Psoas muscle (tissue), 8 donors: ENCODE measurements around the gene ABCC12. TPM values are rescaled to one million over a fixed set of nuclear protein-coding genes. Genes with fewer than 3 reads are reported as not detected.

Experiments
- ATAC-seq, 4 donors: fragments of 200-7000 bp; cut with Tn5 transposase; one replicate each; pipeline ENCODE4 v1.9.1; 2020; ENCODE audit warnings: moderate library complexity in 3 of 4, mild to moderate bottlenecking in 2 of 4
- DNase-seq, 2 donors: peaks; one replicate each; pipeline ENCODE4 v3.0.0-alpha.2; 2020
- H3K27ac ChIP-seq: fragments of 200-600 bp; one replicate; pipeline ENCODE4 v1.8.0; 2022
- H3K27me3 ChIP-seq, 3 donors: fragments of 200-600 bp in 1 of 3; one replicate each; pipeline versions ENCODE4 v1.6.1 to v1.8.0; 2013 to 2022; ENCODE audit warnings: low read length in 2 of 3, mild to moderate bottlenecking in 2 of 3, moderate library complexity in 1 of 3; ENCODE audit not compliant: insufficient read depth in 3 of 3
- H3K36me3 ChIP-seq, 2 donors: fragments of 200-600 bp in 1 of 2; one replicate each; pipeline versions ENCODE4 v1.6.1 to v1.8.0; 2013 to 2022; ENCODE audit warnings: low read depth in 1 of 2, mild to moderate bottlenecking in 1 of 2, moderate library complexity in 1 of 2; ENCODE audit not compliant: insufficient read depth in 1 of 2
- H3K4me1 ChIP-seq: fragments of 200-600 bp; one replicate; pipeline ENCODE4 v1.8.0; 2022
- H3K4me3 ChIP-seq: fragments of 200-600 bp; one replicate; pipeline ENCODE4 v1.8.0; 2022; ENCODE audit warnings: mild to moderate bottlenecking
- H3K9me3 ChIP-seq: fragments of 200-600 bp; one replicate; pipeline ENCODE4 v1.8.0; 2022
- CTCF ChIP-seq: fragments of 200-600 bp; IDR thresholded peaks from one replicate; pipeline ENCODE4 v1.8.0; 2022; ENCODE audit warnings: antibody characterized with exemption
- WGBS, 3 donors: extraction: QIAGEN DNeasy Blood & Tissue Kit; methylation state at CpG; one replicate each; pipeline versions ENCODE4 v1.1.6 to v1.1.7; 2013; 5-methylcytosine and 5-hydroxymethylcytosine counted together
- intact Hi-C, 2 donors: fragments of 100-400 bp; cut with DNase I; formaldehyde crosslinking; loops; one replicate each; pipeline versions ENCODE4 v1.11.0 to v1.14.2; 2022
- polyA plus RNA-seq, 3 donors: library from polyadenylated mRNA; stranded (reverse); fragments of 200-250 nt; gene quantifications; one replicate each; pipeline ENCODE4 v1.2.3, GENCODE V29; 2013
- total RNA-seq, 4 donors: library from RNA; stranded (reverse); fragmentation: NEBNext Ultra II Directional in 2 of 4; extraction: Animal tissue kit (Norgen Biotek cat#: 25700) in 2 of 4; gene quantifications; one replicate each; pipeline versions ENCODE4 v1.2.1 to v1.2.4, GENCODE V29; 2021 to 2023
- donor health status: healthy with polysubstance abuse.
- donor health status: DM: no; HTN: no; CAD: no; lungs with moderate emphysema.
- donor health status: Bipolar disorder and iron deficiency.
- donor health status: healthy.
- donor health status: DM: yes; HTN: yes; CAD: no.
- donor health status: DM: no; HTN: no; CAD: no.
- donor health status: DM: no; HTN: no; CAD: no.
- donor health status: DM: yes; HTN: yes; CAD: no.

Gene ABCC12
- total and polyA plus RNA-seq, 7 donors: 0.07 to 0.94 (median 0.34) TPM

DNA sequence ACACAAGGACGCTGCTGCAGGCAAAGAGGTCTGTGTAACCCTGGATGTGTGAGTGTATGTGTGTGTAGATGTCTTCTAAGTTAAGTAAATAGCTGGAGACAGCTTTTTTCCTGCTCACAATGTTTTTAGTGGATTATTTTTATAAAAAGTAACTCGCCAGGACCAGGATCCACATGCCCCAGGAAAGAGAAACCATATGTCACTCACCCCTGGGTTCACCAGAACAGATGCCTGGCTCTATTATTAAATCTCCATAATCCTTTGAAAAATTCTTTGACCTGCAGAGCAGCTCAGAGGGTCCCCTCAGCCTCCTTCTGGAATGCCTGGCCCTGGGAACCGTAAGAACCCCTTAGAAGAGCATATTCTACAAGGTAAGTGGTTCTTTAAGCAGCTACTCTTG is 18.0 kb downstream of the ABCC12 start:
- intact Hi-C loops: no loop called here
- ATAC-seq (no peak), DNase-seq (no peak)
- peak overlapping the region; percentile 57 for H3K27ac ChIP-seq
- no peaks in the 10 kb centered on the region for H3K36me3 ChIP-seq
- 85 to 95% (median 88%) methylated on average over 3 of the region's 3 CpGs for WGBS, 3 donors
- TF ChIP-seq CTCF: no peak
- H3K4me3 ChIP-seq: no peak overlapping the region
- H3K27me3 ChIP-seq: no peaks in the 10 kb centered on the region
- H3K4me1 ChIP-seq: peaks cover 21% of the 10 kb centered on the region
- no peaks in the 10 kb centered on the region for H3K9me3 ChIP-seq

- DNase-seq (no peak), ATAC-seq (peak; percentile 92 to 97 (median 96))
- Histone ChIP-seq H3K9me3 (no peaks in the 10 kb centered on the region), H3K27me3 (no peaks in the 10 kb centered on the region), H3K27ac (peak overlapping the region; percentile 57), H3K4me1 (peaks cover 21% of the 10 kb centered on the region), H3K4me3 (no peak overlapping the region), H3K36me3 (no peaks in the 10 kb centered on the region)
- no peak for TF ChIP-seq CTCF
- 26 to 40% (median 31%) methylated on average over 9 of the region's 9 CpGs for WGBS, 3 donors
- intact Hi-C loops: no loop called here
Observed at GRCh38 chr16:48136547-48137360, 19.0 kb downstream of the ABCC12 start.

DNA sequence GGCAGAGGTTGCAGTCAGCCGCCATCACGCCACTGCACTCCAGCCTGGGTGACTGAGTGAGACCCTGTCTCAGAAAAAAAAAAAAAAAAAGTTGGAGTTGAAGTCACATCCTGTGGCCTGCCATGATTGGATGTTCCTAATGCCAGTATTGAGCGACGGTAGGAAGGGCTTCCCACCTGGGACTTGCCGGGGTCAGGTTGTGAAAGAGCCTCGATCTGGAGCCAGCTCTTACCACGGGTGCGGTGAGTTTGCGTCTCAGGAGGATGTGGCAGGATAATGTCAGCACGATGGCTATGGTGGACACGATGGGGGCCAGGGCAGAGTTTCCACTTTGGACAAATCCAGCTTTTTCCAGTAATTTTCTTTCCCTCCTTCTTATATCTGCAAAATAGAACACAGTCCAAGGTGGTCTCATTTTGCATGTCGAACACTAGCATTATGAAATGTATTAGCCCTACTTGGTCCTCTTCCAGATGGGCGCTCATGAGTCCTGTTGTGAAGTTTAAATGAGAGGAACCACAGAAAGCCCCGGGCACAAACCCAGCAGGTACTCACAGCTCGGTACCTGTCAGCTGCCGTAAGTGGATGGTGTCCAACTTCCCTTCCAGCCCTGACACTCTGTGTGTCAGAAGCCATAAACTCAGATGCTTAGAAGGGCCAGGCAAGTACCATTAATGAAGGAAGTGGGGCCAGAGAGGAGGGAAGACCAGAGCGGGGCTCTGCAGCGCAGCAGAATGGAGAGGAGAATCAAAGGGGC is 22.2 kb downstream of the ABCC12 start:
- Histone ChIP-seq H3K4me3 (no peak overlapping the region), H3K9me3 (no peaks in the 10 kb centered on the region), H3K36me3 (no peaks in the 10 kb centered on the region), H3K27me3 (no peaks in the 10 kb centered on the region), H3K27ac (no peak overlapping the region), H3K4me1 (peaks cover 29% of the 10 kb centered on the region)
- intact Hi-C loops: no loop called here
- DNase-seq: no peak
- WGBS, 3 donors: 88 to 93% (median 93%) methylated on average over 18 of the region's 18 CpGs
- no peak for ATAC-seq
- TF ChIP-seq CTCF: no peak

DNA sequence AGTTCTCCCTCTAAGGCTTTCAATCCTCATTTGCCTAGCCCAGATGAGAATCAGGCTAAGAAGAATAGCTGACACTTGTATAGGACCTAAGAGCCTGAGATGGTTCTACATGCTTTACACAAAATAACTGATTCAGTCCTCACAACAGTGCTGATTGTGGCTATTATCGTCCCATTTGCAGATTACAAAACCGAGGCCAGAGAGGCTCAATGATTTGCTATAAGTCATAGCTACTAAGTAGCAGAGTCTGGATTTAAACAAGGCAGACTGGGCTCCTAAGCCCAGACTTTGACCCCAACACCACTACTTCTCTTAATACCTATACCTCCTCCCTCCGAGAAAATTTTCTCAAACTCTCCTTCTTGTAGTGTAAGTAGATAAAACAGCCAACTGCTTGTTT is 23.1 kb downstream of the ABCC12 start:
- intact Hi-C loops: no loop called here
- DNase-seq (no peak), ATAC-seq (no peak)
- H3K9me3 ChIP-seq: no peaks in the 10 kb centered on the region
- no peak for TF ChIP-seq CTCF
- H3K4me1 ChIP-seq: peaks cover 35% of the 10 kb centered on the region
- no peaks in the 10 kb centered on the region for H3K36me3 ChIP-seq
- no peaks in the 10 kb centered on the region for H3K27me3 ChIP-seq
- H3K4me3 ChIP-seq: no peak overlapping the region
- WGBS, 3 donors: 89 to 92% (median 90%) methylated on average over 3 of the region's 3 CpGs
- H3K27ac ChIP-seq: no peak overlapping the region
